Sigmoid colon (tissue), 7 donors: ENCODE results near the gene CAPSL. TPM values are rescaled to one million over a fixed set of nuclear protein-coding genes. Genes with fewer than 3 reads are reported as not detected.

Experiments used
- DNase-seq: peaks from one replicate; pipeline ENCODE4 v3.0.0-alpha.2; 2019
- H3K27ac ChIP-seq, 4 donors: fragments of 200-600 bp; sonication (generic); one replicate each; pipeline ENCODE4 v1.5.1; 2016 to 2019; ENCODE audit warnings: mild to moderate bottlenecking in 1 of 4
- H3K27me3 ChIP-seq, 3 donors: fragments of 200-600 bp; sonication (generic); one replicate each; pipeline ENCODE4 v1.5.1; 2019; ENCODE audit warnings: mild to moderate bottlenecking in 1 of 3
- H3K36me3 ChIP-seq, 4 donors: fragments of 200-600 bp; sonication (generic); one replicate each; pipeline ENCODE4 v1.5.1; 2016 to 2019
- H3K4me1 ChIP-seq, 4 donors: fragments of 200-600 bp; sonication (generic); one replicate each; pipeline ENCODE4 v1.5.1; 2017 to 2019
- H3K4me3 ChIP-seq, 4 donors: fragments of 200-600 bp; sonication (generic); one replicate each; pipeline ENCODE4 v1.5.1; 2017 to 2019; ENCODE audit warnings: mild to moderate bottlenecking in 2 of 4, moderate library complexity in 1 of 4
- H3K9me3 ChIP-seq, 4 donors: fragments of 200-600 bp in 3 of 4; sonication (generic) in 3 of 4; one replicate each; pipeline versions ENCODE4 v1.5.1 to v1.6.1; 2013 to 2019
- EP300 ChIP-seq, 4 donors: sonication (generic); formaldehyde crosslinking; IDR thresholded peaks; one replicate each; pipeline ENCODE4 v1.6.1; 2017; ENCODE audit warnings: antibody characterized with exemption in 4 of 4
- POLR2A ChIP-seq, 2 donors: fragments of 450-650 bp; IDR thresholded peaks; one replicate each; pipeline ENCODE4 v1.6.1; 2016; ENCODE audit warnings: antibody characterized with exemption in 2 of 2, mild to moderate bottlenecking in 2 of 2, moderate library complexity in 2 of 2
- POLR2AphosphoS5 ChIP-seq, 4 donors: sonication (generic); formaldehyde crosslinking; IDR thresholded peaks; one replicate each; pipeline ENCODE4 v1.6.1; 2017; ENCODE audit warnings: antibody characterized with exemption in 4 of 4
- whole genome bisulfite sequencing, 2 donors: extraction: QIAGEN DNeasy Blood & Tissue Kit; methylation state at CpG; one replicate each; pipeline ENCODE4 v1.1.7; 2013; 5-methylcytosine and 5-hydroxymethylcytosine counted together
- intact Hi-C: fragments of 100-400 bp; cut with DNase I; formaldehyde crosslinking; loops from one replicate; pipeline ENCODE4 v1.15.1; 2023
- polyA plus RNA-seq, 3 donors: library from polyadenylated mRNA; stranded (reverse); fragments of 200-250 nt; gene quantifications; one replicate each; pipeline ENCODE4 v1.2.3, GENCODE V29; 2013
- total RNA-seq, 4 donors: library from RNA; depleted of rRNA; stranded (reverse); fragments of >200 nt; gene quantifications; one replicate each; pipeline ENCODE4 v1.1.0, GENCODE V29; 2016
- TF ChIP-seq, protein P1 (sequence below), 4 experiments: fragments of 450-650 bp in 3 of 4; fragments of 200-600 bp in 1 of 4; IDR thresholded peaks; one replicate each; pipeline ENCODE4 v1.5.1; 2016 to 2019; ENCODE audit warnings: antibody characterized with exemption in 4 of 4, mild to moderate bottlenecking in 3 of 4, moderate library complexity in 2 of 4
- donor health status: healthy with polysubstance abuse.
- donor health status: Bipolar disorder and iron deficiency.
- donor health status: healthy.

Gene CAPSL
- total and polyA plus RNA-seq, 7 donors: not detected

DNA sequence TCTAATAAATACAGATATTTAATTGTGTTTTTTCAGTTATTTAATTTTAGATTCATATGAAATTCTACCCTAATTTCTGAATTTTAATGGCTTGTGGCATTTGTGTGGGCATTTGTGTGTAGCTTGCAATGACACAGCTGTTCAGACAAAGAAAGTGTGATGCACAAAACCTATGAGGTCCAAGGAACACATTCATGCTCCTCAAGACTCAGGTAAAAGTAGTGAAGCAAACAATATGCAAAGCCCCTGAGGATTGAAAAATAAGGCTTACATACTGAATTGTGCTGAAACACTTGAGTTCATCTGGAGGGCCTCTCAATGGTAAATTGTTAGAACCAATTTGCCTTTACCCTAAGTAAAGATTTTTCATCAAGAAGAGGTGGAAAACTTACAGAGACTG is 53.6 kb downstream of the CAPSL start:
- no peaks in the 10 kb centered on the region for H3K27me3 ChIP-seq
- TF ChIP-seq POLR2AphosphoS5 (IDR thresholded peaks at IDR 0.05): no peak
- no peak for TF ChIP-seq EP300 (IDR thresholded peaks at IDR 0.05)
- no peak for TF ChIP-seq POLR2A (IDR thresholded peaks at IDR 0.05)
- TF ChIP-seq, protein P1, sequence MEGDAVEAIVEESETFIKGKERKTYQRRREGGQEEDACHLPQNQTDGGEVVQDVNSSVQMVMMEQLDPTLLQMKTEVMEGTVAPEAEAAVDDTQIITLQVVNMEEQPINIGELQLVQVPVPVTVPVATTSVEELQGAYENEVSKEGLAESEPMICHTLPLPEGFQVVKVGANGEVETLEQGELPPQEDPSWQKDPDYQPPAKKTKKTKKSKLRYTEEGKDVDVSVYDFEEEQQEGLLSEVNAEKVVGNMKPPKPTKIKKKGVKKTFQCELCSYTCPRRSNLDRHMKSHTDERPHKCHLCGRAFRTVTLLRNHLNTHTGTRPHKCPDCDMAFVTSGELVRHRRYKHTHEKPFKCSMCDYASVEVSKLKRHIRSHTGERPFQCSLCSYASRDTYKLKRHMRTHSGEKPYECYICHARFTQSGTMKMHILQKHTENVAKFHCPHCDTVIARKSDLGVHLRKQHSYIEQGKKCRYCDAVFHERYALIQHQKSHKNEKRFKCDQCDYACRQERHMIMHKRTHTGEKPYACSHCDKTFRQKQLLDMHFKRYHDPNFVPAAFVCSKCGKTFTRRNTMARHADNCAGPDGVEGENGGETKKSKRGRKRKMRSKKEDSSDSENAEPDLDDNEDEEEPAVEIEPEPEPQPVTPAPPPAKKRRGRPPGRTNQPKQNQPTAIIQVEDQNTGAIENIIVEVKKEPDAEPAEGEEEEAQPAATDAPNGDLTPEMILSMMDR (IDR thresholded peaks at IDR 0.05): no peak

GRCh38 chr5:35884191-35884769 is 54.1 kb downstream of the CAPSL start:
- H3K4me1 ChIP-seq: no peaks in the 10 kb centered on the region
- 42 to 68% methylated on average over 1 of the region's 1 CpG for WGBS, 2 donors
- no peak overlapping the region for H3K4me3 ChIP-seq
- no peak overlapping the region for H3K27ac ChIP-seq
- H3K27me3 ChIP-seq: no peaks in the 10 kb centered on the region
- intact Hi-C loops: no loop called here
- H3K36me3 ChIP-seq: no peaks in the 10 kb centered on the region
- DNase-seq: no peak
- no peaks in the 10 kb centered on the region for H3K9me3 ChIP-seq
- no peak for TF ChIP-seq POLR2AphosphoS5 (IDR thresholded peaks at IDR 0.05)
- no peak for TF ChIP-seq EP300 (IDR thresholded peaks at IDR 0.05)
- TF ChIP-seq, protein P1 (IDR thresholded peaks at IDR 0.05): no peak
- TF ChIP-seq POLR2A (IDR thresholded peaks at IDR 0.05): no peak

More for the DNA sequence above, 53.6 kb downstream of the CAPSL start:
- Histone ChIP-seq H3K27ac (no peak overlapping the region), H3K4me1 (no peaks in the 10 kb centered on the region), H3K4me3 (no peak overlapping the region), H3K36me3 (no peaks in the 10 kb centered on the region), H3K9me3 (no peaks in the 10 kb centered on the region)
- intact Hi-C loops: no loop called here
- no peak for DNase-seq

DNA sequence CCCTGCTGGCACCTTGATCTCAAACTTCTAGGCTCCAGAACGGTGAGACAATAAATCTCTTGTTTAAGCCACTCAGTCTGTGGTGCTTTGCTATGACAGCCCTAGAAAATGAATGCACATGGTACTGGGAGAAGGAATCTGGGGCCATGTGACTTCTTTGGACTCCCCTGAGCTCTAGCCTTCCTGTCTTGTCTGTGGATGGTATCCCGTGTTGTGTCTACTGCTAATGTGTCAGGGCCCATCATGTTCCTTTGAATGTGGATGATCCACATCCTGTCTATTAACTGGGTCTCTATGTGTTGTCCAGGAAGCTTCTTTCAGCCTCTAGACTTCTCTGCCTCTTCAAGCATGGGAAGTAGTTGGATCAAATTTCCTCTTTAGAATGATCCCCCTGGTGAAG is 56.7 kb downstream of the CAPSL start:
- no peak for DNase-seq
- intact Hi-C loops: no loop called here
- Histone ChIP-seq H3K36me3 (no peaks in the 10 kb centered on the region), H3K27me3 (no peaks in the 10 kb centered on the region), H3K27ac (no peak overlapping the region), H3K4me1 (no peaks in the 10 kb centered on the region), H3K4me3 (no peak overlapping the region), H3K9me3 (no peaks in the 10 kb centered on the region)
- TF ChIP-seq, protein P1 (IDR thresholded peaks at IDR 0.05): no peak
- TF ChIP-seq POLR2A (IDR thresholded peaks at IDR 0.05): no peak
- TF ChIP-seq POLR2AphosphoS5 (IDR thresholded peaks at IDR 0.05): no peak
- TF ChIP-seq EP300 (IDR thresholded peaks at IDR 0.05): no peak
- 73 to 74% methylated on average over 2 of the region's 2 CpGs for WGBS, 2 donors

GRCh38 chr5:35880156-35880555 is 58.3 kb downstream of the CAPSL start:
- Histone ChIP-seq H3K27me3 (no peaks in the 10 kb centered on the region), H3K36me3 (no peaks in the 10 kb centered on the region), H3K4me3 (no peak overlapping the region), H3K27ac (no peak overlapping the region), H3K9me3 (no peaks in the 10 kb centered on the region), H3K4me1 (no peaks in the 10 kb centered on the region)
- TF ChIP-seq POLR2AphosphoS5 (IDR thresholded peaks at IDR 0.05): no peak
- TF ChIP-seq POLR2A (IDR thresholded peaks at IDR 0.05): no peak
- no peak for TF ChIP-seq EP300 (IDR thresholded peaks at IDR 0.05)
- TF ChIP-seq, protein P1 (IDR thresholded peaks at IDR 0.05): no peak
- WGBS, 2 donors: 84 to 89% methylated on average over 1 of the region's 1 CpG
- intact Hi-C loops: no loop called here
- DNase-seq: no peak

DNA sequence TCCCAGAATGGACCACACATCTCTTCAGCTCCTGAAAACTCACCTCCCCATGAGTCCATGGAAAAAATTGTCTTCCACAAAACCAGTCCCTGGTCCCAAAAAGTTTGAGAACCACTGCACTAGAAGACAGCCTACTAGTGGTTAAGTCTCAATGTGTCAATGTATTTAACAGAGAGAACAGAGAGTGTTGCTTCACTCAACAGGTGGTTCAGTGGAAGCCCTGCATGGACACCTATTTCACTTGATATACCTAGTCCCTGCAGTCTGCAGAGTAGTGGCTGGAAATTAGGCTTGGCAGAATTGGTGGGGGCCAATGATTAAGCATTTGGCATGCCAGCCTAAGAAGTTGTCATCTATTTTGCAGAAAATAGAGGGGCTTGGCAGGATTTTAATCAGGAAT is 58.8 kb downstream of the CAPSL start:
- intact Hi-C loops: no loop called here
- no peak overlapping the region for H3K4me3 ChIP-seq
- H3K9me3 ChIP-seq: no peaks in the 10 kb centered on the region
- DNase-seq: no peak
- no peak overlapping the region for H3K27ac ChIP-seq
- H3K4me1 ChIP-seq: no peaks in the 10 kb centered on the region
- H3K27me3 ChIP-seq: no peaks in the 10 kb centered on the region
- TF ChIP-seq POLR2AphosphoS5 (IDR thresholded peaks at IDR 0.05) (no peak), POLR2A (IDR thresholded peaks at IDR 0.05) (no peak), EP300 (IDR thresholded peaks at IDR 0.05) (no peak)
- TF ChIP-seq, protein P1 (IDR thresholded peaks at IDR 0.05): no peak
- no peaks in the 10 kb centered on the region for H3K36me3 ChIP-seq
